ENCODE measurements around the gene HAUS3.
"Not testable (repeated sequence)": the region's sequence is repeated elsewhere in the genome, so short reads cannot be mapped to it uniquely, and the experiment has no call there.

HAUS3 gene

GRCh38 chr4:2217726-2218125, 24.2 kb downstream of the HAUS3 start:
- no peak overlapping the region for H3K27ac ChIP-seq (ENCODE audit: low read length)
- no peaks in the 10 kb centered on the region for H3K27me3 ChIP-seq (ENCODE audit: control insufficient read depth, insufficient read depth, low read length)
- DNase-seq (ENCODE audit: low read depth, low spot score): no peak
- no peaks in the 10 kb centered on the region for H3K36me3 ChIP-seq (ENCODE audit: control insufficient read depth, insufficient read depth, low read length)
- peaks cover 14% of the 10 kb centered on the region; the same call in 1 of the 2 replicates for H3K4me1 ChIP-seq (ENCODE audit: control insufficient read depth, insufficient read depth, low read length)
- no CpG with 5 or more reads among the region's 3 CpGs for WGBS (ENCODE audit: insufficient coverage, insufficient read length)
- H3K9me3 ChIP-seq (ENCODE audit: control insufficient read depth, insufficient read depth, low read length): no peaks in the 10 kb centered on the region
- no peak overlapping the region for H3K4me3 ChIP-seq (ENCODE audit: low read length)

GRCh38 chr4:2212831-2213230, 29.1 kb downstream of the HAUS3 start:
- no CpG with 5 or more reads among the region's 1 CpG for WGBS (ENCODE audit: insufficient coverage, insufficient read length)
- no peaks in the 10 kb centered on the region for H3K9me3 ChIP-seq (ENCODE audit: control insufficient read depth, insufficient read depth, low read length)

GRCh38 chr4:2202789-2203188, 39.1 kb downstream of the HAUS3 start:
- H3K36me3 ChIP-seq (ENCODE audit: control insufficient read depth, insufficient read depth, low read length); H3K4me3 ChIP-seq (ENCODE audit: low read length); H3K9me3 ChIP-seq (ENCODE audit: control insufficient read depth, insufficient read depth, low read length); H3K27me3 ChIP-seq (ENCODE audit: control insufficient read depth, insufficient read depth, low read length); H3K27ac ChIP-seq (ENCODE audit: low read length); H3K4me1 ChIP-seq (ENCODE audit: control insufficient read depth, insufficient read depth, low read length); DNase-seq (ENCODE audit: low read depth, low spot score): not testable (repeated sequence)
- no CpG with 5 or more reads among the region's 1 CpG for WGBS (ENCODE audit: insufficient coverage, insufficient read length)

More at GRCh38 chr4:2212831-2213230, 29.1 kb downstream of the HAUS3 start:
- DNase-seq (ENCODE audit: low read depth, low spot score): no peak
- Histone ChIP-seq H3K27me3 (ENCODE audit: control insufficient read depth, insufficient read depth, low read length) (no peaks in the 10 kb centered on the region), H3K36me3 (ENCODE audit: control insufficient read depth, insufficient read depth, low read length) (no peaks in the 10 kb centered on the region), H3K27ac (ENCODE audit: low read length) (no peak overlapping the region), H3K4me3 (ENCODE audit: low read length) (no peak overlapping the region), H3K4me1 (ENCODE audit: control insufficient read depth, insufficient read depth, low read length) (peaks cover 4% of the 10 kb centered on the region; the same call in 1 of the 2 replicates)

- no peak for DNase-seq (ENCODE audit: low read depth, low spot score)
- no peaks in the 10 kb centered on the region for H3K27me3 ChIP-seq (ENCODE audit: control insufficient read depth, insufficient read depth, low read length)
- no CpG with 5 or more reads among the region's 4 CpGs for WGBS (ENCODE audit: insufficient coverage, insufficient read length)
- H3K9me3 ChIP-seq (ENCODE audit: control insufficient read depth, insufficient read depth, low read length): no peaks in the 10 kb centered on the region
- no peaks in the 10 kb centered on the region for H3K4me1 ChIP-seq (ENCODE audit: control insufficient read depth, insufficient read depth, low read length)
- H3K4me3 ChIP-seq (ENCODE audit: low read length): no peak overlapping the region
- no peak overlapping the region for H3K27ac ChIP-seq (ENCODE audit: low read length)
- no peaks in the 10 kb centered on the region for H3K36me3 ChIP-seq (ENCODE audit: control insufficient read depth, insufficient read depth, low read length)
These were observed 47.4 kb downstream of the HAUS3 start for GRCh38 chr4:2194496-2194895.

- no peaks in the 10 kb centered on the region for H3K27me3 ChIP-seq (ENCODE audit: control insufficient read depth, insufficient read depth, low read length)
- no CpG with 5 or more reads among the region's 7 CpGs for WGBS (ENCODE audit: insufficient coverage, insufficient read length)
- no peak for DNase-seq (ENCODE audit: low read depth, low spot score)
- H3K4me1 ChIP-seq (ENCODE audit: control insufficient read depth, insufficient read depth, low read length): no peaks in the 10 kb centered on the region
- no peaks in the 10 kb centered on the region for H3K36me3 ChIP-seq (ENCODE audit: control insufficient read depth, insufficient read depth, low read length)
- no peak overlapping the region for H3K27ac ChIP-seq (ENCODE audit: low read length)
- H3K9me3 ChIP-seq (ENCODE audit: control insufficient read depth, insufficient read depth, low read length): no peaks in the 10 kb centered on the region
- H3K4me3 ChIP-seq (ENCODE audit: low read length): no peak overlapping the region
These were observed 48.6 kb downstream of the HAUS3 start for GRCh38 chr4:2193326-2193725.

- Histone ChIP-seq H3K27ac (ENCODE audit: low read length) (no peak overlapping the region), H3K4me1 (ENCODE audit: control insufficient read depth, insufficient read depth, low read length) (no peaks in the 10 kb centered on the region), H3K36me3 (ENCODE audit: control insufficient read depth, insufficient read depth, low read length) (no peaks in the 10 kb centered on the region), H3K4me3 (ENCODE audit: low read length) (no peak overlapping the region), H3K27me3 (ENCODE audit: control insufficient read depth, insufficient read depth, low read length) (no peaks in the 10 kb centered on the region), H3K9me3 (ENCODE audit: control insufficient read depth, insufficient read depth, low read length) (no peaks in the 10 kb centered on the region)
- no peak for DNase-seq (ENCODE audit: low read depth, low spot score)
These were observed 55.1 kb downstream of the HAUS3 start for GRCh38 chr4:2186865-2187172.

GRCh38 chr4:2186133-2186864, 55.6 kb downstream of the HAUS3 start:
- peak; percentile 48 for DNase-seq (ENCODE audit: low read depth, low spot score)
- no peaks in the 10 kb centered on the region for H3K36me3 ChIP-seq (ENCODE audit: control insufficient read depth, insufficient read depth, low read length)
- no peaks in the 10 kb centered on the region for H3K9me3 ChIP-seq (ENCODE audit: control insufficient read depth, insufficient read depth, low read length)
- H3K27ac ChIP-seq (ENCODE audit: low read length): no peak overlapping the region
- no peak overlapping the region for H3K4me3 ChIP-seq (ENCODE audit: low read length)
- WGBS (ENCODE audit: insufficient coverage, insufficient read length): no CpG with 5 or more reads among the region's 9 CpGs
- no peaks in the 10 kb centered on the region for H3K27me3 ChIP-seq (ENCODE audit: control insufficient read depth, insufficient read depth, low read length)
- no peaks in the 10 kb centered on the region for H3K4me1 ChIP-seq (ENCODE audit: control insufficient read depth, insufficient read depth, low read length)

- Histone ChIP-seq H3K27ac (ENCODE audit: low read length) (no peak overlapping the region), H3K9me3 (ENCODE audit: control insufficient read depth, insufficient read depth, low read length) (no peaks in the 10 kb centered on the region), H3K4me3 (ENCODE audit: low read length) (no peak overlapping the region), H3K4me1 (ENCODE audit: control insufficient read depth, insufficient read depth, low read length) (no peaks in the 10 kb centered on the region), H3K36me3 (ENCODE audit: control insufficient read depth, insufficient read depth, low read length) (no peaks in the 10 kb centered on the region), H3K27me3 (ENCODE audit: control insufficient read depth, insufficient read depth, low read length) (no peaks in the 10 kb centered on the region)
- no peak for DNase-seq (ENCODE audit: low read depth, low spot score)
These were observed 58.5 kb downstream of the HAUS3 start for GRCh38 chr4:2183394-2183793.

GRCh38 chr4:2182994-2183393, 58.9 kb downstream of the HAUS3 start:
- no peak overlapping the region for H3K4me3 ChIP-seq (ENCODE audit: low read length)
- no CpG with 5 or more reads among the region's 3 CpGs for WGBS (ENCODE audit: insufficient coverage, insufficient read length)
- no peaks in the 10 kb centered on the region for H3K4me1 ChIP-seq (ENCODE audit: control insufficient read depth, insufficient read depth, low read length)
- DNase-seq (ENCODE audit: low read depth, low spot score): no peak
- H3K36me3 ChIP-seq (ENCODE audit: control insufficient read depth, insufficient read depth, low read length): no peaks in the 10 kb centered on the region
- no peak overlapping the region for H3K27ac ChIP-seq (ENCODE audit: low read length)
- H3K27me3 ChIP-seq (ENCODE audit: control insufficient read depth, insufficient read depth, low read length): no peaks in the 10 kb centered on the region
- no peaks in the 10 kb centered on the region for H3K9me3 ChIP-seq (ENCODE audit: control insufficient read depth, insufficient read depth, low read length)

- H3K4me1 ChIP-seq (ENCODE audit: control insufficient read depth, insufficient read depth, low read length): no peaks in the 10 kb centered on the region
- no peaks in the 10 kb centered on the region for H3K27me3 ChIP-seq (ENCODE audit: control insufficient read depth, insufficient read depth, low read length)
- H3K36me3 ChIP-seq (ENCODE audit: control insufficient read depth, insufficient read depth, low read length): no peaks in the 10 kb centered on the region
- no peak overlapping the region for H3K4me3 ChIP-seq (ENCODE audit: low read length)
- WGBS (ENCODE audit: insufficient coverage, insufficient read length): no CpG with 5 or more reads among the region's 2 CpGs
- no peaks in the 10 kb centered on the region for H3K9me3 ChIP-seq (ENCODE audit: control insufficient read depth, insufficient read depth, low read length)
- DNase-seq (ENCODE audit: low read depth, low spot score): no peak
- no peak overlapping the region for H3K27ac ChIP-seq (ENCODE audit: low read length)
These were observed 61.5 kb downstream of the HAUS3 start for GRCh38 chr4:2180410-2180809.

- WGBS (ENCODE audit: insufficient coverage, insufficient read length): no CpG with 5 or more reads among the region's 7 CpGs
- H3K36me3 ChIP-seq (ENCODE audit: control insufficient read depth, insufficient read depth, low read length): no peaks in the 10 kb centered on the region
- no peak overlapping the region for H3K27ac ChIP-seq (ENCODE audit: low read length)
- H3K4me1 ChIP-seq (ENCODE audit: control insufficient read depth, insufficient read depth, low read length): no peaks in the 10 kb centered on the region
- no peak overlapping the region for H3K4me3 ChIP-seq (ENCODE audit: low read length)
- H3K27me3 ChIP-seq (ENCODE audit: control insufficient read depth, insufficient read depth, low read length): no peaks in the 10 kb centered on the region
- DNase-seq (ENCODE audit: low read depth, low spot score): no peak
- H3K9me3 ChIP-seq (ENCODE audit: control insufficient read depth, insufficient read depth, low read length): no peaks in the 10 kb centered on the region
These were observed 62.2 kb downstream of the HAUS3 start for GRCh38 chr4:2179717-2180116.

Data from iPS DF 6.9 (cell line).